Retina (tissue), 1 donor: ENCODE results near the gene NUCB1.
"Not testable (repeated sequence)": the region's sequence is repeated elsewhere in the genome, so short reads cannot be mapped to it uniquely, and the experiment has no call there.

ENCODE experiments used
- DNase-seq: peaks from one replicate; pipeline ENCODE4 v3.0.0-alpha.2; 2016

Gene NUCB1

GRCh38 chr19:48906324-48906723 lies 6.2 kb downstream of the NUCB1 start:
- DNase-seq, result no peak

DNA sequence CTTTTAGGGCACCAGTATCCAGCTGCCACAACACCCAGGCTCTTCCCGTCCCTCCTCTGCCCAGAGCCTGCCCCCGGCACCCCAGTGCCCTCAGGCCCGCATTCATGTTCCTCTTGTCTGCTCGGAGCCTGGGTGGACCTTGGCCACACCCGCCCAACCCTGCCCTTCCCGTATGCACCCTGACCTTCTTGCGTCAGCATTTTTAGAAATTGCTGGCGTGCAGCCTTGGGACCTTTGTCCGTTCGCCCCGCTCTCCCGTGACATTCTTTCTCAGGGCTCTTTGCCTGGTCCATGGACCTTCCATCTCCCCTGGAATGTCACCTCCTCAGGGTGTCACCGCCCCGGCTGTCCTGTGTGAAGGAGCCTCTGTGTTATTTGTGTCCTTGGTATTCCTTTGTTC lies 7.6 kb downstream of the NUCB1 start:
- DNase-seq, result no peak

DNA sequence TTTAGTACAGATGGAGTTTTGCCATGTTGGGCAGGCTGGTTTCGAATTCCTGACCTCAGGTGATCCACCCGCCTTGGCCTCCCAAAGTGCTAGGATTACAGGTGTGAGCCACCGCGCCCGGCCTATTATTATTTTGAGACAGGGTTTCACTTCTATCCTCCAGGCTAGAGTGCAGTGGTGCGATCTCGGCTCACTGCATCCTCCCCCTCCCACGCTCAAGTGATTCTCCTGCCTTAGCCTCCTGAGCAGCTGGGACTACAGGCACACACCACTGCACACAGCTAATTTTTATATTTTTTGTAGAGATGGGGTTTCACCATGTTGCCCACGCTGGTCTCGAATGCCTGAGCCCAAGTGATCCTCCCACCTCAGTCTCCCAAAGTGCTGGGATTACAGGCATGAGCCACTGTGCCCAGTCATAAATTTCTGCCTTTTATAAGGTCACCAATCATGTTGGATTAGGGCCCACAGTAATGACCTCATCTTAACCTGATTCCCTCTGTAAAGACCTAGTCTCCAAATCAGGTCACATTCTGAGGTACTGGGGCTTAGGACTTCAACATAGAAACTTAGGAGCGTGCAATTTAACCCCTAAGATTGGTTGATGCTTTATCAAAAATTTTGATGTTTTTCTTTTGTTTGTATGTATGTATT lies 9.4 kb downstream of the NUCB1 start:
- DNase-seq, result not testable (repeated sequence)

- no peak for DNase-seq
Observed at GRCh38 chr19:48910803-48911202, 10.7 kb downstream of the NUCB1 start.

DNA sequence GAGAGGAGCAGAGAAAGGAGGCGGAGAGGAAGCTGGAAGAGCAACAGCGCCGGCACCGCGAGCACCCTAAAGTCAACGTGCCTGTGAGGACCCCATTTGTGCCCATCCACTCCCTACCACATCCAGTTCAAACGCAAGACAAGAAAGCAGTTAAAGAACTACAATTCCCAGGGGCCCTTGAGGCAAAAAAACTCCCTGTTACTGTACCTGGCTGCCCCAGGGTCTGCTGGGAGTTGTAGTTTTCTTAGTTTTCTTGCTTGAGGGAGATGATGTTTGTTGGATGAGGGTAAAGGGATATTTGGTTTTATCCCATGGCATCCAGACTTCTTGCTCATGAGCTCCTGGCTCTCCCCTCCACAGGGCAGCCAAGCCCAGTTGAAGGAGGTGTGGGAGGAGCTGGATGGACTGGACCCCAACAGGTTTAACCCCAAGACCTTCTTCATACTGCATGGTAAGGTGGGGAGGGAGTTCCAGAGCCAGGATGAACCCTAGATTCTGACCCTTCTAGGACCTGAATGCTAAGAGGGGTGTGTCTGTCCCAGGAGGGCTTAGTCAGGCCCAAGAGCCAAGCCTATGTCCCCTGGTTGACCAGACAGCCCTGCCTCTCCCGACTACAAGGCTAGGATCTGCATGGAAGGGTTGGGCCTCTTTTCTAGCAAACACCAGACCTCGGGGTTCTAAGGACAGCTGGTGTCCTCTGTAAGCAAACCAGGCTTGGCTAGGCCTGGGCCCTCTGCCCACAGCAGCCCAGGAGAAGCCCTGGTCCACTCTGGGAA lies 13.2 kb downstream of the NUCB1 start:
- DNase-seq, result no peak

DNA sequence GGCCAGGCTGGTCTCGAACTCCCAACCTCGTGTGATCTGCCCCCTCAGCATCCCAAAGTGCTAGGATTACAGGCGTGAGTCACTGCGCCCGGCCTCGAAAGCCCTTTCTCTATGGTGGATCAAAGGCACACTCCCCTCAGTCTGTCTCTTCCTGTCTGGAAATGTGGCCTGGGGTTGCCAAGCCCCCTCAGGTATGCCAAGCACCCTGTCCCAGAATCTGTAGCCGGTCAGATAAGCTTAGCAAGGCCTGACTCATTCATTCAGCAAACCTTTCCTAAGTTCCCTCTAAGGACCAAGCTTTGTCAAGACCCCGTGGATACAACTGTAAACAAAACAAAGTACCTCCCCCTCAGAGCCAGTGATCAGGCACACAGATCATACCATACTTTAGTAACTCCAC lies 14.1 kb downstream of the NUCB1 start:
- no peak for DNase-seq

DNA sequence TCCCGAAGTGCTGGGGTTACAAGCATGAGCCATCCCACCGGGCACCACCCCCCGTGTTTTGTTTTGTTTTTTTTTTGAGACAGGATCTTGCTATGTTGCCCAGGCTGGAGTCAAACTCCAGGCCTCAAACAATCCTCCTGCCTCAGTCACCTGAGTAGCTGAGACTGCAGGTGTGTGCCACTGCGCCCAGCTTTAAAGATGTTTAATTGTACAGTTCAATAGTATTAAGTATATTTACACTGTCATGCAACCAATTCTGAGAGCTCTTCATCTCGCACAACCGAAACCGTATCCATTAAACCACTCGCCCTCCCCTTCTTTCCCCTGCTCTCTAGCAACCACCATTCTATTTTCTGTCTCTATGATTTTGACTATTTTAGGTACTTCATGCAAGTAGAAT lies 15.6 kb downstream of the NUCB1 start:
- no peak for DNase-seq

DNA sequence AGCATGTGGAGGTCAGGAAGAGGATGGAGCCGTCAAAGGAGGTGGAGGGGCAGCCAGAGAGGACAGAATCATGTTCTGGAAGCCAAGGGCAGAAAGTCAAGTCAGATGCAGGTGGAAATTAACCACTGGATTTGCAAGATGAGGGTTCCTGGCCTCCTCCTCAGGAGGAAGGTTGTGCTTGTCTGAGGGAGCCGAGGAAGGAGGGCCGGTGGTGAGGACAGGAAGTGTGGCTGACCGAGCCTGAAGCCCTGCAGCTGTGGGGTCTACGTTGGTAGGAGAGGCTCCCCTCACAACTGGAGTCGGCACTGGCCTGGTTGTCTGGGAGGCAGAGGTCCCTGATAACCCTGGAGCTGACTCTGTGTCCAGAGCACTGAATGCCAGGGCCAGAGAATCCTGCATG lies 18.0 kb downstream of the NUCB1 start:
- DNase-seq, result no peak

GRCh38 chr19:48918801-48919247 lies 18.7 kb downstream of the NUCB1 start:
- DNase-seq, result peak; percentile 32

DNA sequence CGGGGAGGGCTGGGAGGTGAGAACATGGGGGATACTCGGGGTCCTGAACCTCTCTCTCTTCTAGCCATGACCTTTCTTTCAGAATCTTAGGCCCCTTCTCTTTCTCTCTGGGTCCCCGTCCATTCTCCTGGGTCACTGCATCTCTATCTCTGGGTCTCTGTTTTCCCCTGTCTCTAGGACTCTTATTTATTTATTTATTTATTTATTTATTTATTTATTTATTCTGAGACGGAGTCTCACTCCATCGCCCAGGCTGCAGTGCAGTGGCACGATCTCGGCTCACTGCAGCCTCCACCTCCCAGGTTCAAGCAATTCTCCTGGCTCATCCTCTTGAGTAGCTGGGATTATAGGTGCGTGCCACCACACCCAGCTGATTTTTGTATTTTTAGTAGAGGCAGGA lies 19.2 kb downstream of the NUCB1 start:
- not testable (repeated sequence) for DNase-seq

DNA sequence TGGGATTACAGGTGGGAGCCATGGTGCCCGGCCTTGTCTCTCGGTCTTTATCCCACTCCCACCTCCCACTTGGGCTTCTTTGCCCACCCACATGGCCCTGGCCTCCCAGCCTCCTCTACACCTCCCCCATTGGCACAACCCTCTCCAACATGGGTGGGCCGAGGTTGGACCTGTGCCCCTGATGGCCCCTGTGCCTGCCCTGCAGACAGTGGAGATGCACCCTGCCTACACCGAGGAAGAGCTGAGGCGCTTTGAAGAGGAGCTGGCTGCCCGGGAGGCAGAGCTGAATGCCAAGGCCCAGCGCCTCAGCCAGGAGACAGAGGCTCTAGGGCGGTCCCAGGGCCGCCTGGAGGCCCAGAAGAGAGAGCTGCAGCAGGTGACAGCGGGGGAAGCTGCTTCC lies 20.8 kb downstream of the NUCB1 start:
- DNase-seq, result no peak

- no peak for DNase-seq
Observed at GRCh38 chr19:48921721-48922500, 21.8 kb downstream of the NUCB1 start.

- no peak for DNase-seq
Observed at GRCh38 chr19:48922548-48923490, 22.7 kb downstream of the NUCB1 start.

GRCh38 chr19:48925240-48925843 lies 25.2 kb downstream of the NUCB1 start:
- no peak for DNase-seq

DNA sequence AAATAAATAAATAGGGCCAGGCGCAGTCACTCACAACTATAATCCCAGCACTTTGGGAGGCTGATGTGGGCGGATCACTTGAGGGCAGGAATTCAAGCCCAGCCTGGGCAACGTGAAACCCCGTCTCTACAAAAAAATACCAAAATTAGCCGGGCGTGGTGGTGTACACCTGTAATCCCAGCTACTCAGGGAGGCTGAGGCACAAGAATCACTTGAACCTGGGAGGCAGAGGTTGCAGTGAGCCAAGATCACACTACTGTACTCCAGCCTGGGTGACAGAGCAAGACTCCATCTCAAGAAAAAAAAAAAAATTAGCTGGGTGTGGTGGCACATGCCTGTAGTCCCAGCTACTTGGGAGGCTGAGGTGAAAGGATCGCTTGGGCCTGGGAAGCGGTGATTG lies 25.8 kb downstream of the NUCB1 start:
- DNase-seq, result not testable (repeated sequence)

- DNase-seq, result no peak
Observed at GRCh38 chr19:48926909-48927308, 26.8 kb downstream of the NUCB1 start.

- DNase-seq, result not testable (repeated sequence)
Observed at GRCh38 chr19:48927692-48928091, 27.6 kb downstream of the NUCB1 start.

DNA sequence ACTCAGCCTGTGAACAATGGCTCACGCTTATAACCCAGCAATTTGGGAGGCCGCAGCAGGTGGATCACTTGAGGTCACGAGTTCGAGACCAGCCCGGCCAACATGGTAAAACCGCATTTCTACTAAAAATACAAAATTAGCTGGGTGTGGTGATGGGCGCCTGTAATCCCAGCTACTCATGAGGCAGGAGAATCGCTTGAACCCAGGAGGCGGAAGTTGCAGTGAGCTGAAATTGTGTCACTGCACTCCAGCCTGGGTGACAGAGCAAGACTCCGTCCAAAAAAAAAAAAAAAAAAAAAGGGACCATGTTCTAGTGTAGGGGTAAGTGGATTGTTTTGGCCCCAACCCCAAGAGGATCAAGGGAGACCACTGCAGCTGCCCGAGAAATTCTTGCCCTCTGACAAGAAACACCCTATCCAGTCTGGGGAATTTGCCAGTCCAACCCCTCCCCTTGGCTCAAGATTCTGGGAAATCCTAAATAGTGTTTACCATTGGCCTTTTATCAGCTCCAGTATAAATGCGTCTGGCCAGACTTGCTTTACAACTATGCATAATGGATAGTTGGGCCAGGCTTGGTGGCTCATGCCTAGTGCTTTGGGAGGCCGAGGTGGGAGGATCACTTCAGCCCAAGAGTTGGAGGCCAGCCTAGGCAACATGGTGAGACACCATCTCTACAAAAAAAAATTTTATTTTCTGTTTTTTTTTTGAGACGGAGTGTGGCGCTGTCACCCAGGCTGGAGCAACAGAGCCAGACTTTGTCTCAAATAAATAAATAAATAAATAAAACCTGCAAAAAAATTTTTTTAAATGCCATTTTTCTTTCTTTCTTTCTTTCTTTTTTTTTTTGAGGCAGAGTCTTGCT lies 28.3 kb downstream of the NUCB1 start:
- DNase-seq, result no peak

GRCh38 chr19:48933382-48933932 lies 33.3 kb downstream of the NUCB1 start, which contains the start of gene DHDH:
TSS of gene DHDH (plus strand) at chr19:48933699. CDS start at chr19:48933722, 23 bp downstream.
- DNase-seq, result peak; percentile 80

DNA sequence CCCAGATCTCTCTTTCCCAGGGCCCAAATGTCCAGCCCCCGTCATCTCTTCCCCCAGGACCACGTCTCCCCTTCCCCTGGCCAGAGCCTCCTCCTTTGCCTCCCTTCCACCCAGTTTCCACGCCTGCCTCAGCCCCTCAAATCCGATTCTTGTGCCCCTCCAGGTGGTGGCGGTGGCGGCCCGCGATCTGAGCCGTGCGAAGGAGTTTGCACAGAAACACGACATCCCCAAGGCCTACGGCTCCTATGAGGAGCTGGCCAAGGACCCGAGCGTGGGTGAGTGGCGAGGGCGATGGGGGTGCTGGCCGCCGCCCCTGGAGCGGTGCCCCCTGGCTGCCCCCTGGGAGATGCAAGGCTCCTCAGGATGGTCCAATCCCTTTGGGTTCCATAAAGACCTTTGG lies 34.7 kb downstream of the NUCB1 start:
- no peak for DNase-seq

- DNase-seq, result no peak
Observed at GRCh38 chr19:48935864-48936263, 35.8 kb downstream of the NUCB1 start.
